ENCODE data around the gene MCRIP2. TPM values are rescaled to one million over a fixed set of nuclear protein-coding genes. Genes with fewer than 3 reads are reported as not detected.

Gene MCRIP2
- total and polyA plus RNA-seq, 2 of the 8 experiments (the other 6 are each of a cell fraction or from before 2014, with no cell fraction given), result 45.4 to 75.5 TPM

GRCh38 chr16:670485-671352 is 29.1 kb downstream of the MCRIP2 start (continued):
- TF ChIP-seq CTCF (IDR thresholded peaks at IDR 0.05; ENCODE audit: control extremely low read depth in 1 of 3, insufficient read depth in 1 of 3, low read depth in 1 of 3, low read length in 3 of 3) (no peak), POLR2AphosphoS5 (IDR thresholded peaks at IDR 0.05; ENCODE audit: low read depth, low read length) (no peak), ATF2 (IDR thresholded peaks at IDR 0.05; ENCODE audit: low read length) (no peak), KDM5A (IDR thresholded peaks at IDR 0.05; ENCODE audit: low read length) (no peak), PHF8 (conservative IDR thresholded peaks at IDR 0.05; ENCODE audit: low read depth, low read length) (no peak)

Measured in H1 (cell line).